B cell (primary cell): ENCODE data around the gene ATP8A2. TPM values are rescaled to one million over a fixed set of nuclear protein-coding genes. Genes with fewer than 3 reads are reported as not detected.

Experiments used
- ATAC-seq: fragments of 200-7000 bp; cut with Tn5 transposase; one replicate; pipeline ENCODE4 v1.10.0; 2021; ENCODE audit warnings: low read depth, mild to moderate bottlenecking, moderate number of reproducible peaks, moderate library complexity
- CTCF ChIA-PET: fragments of 350-600 bp; sonication (Branson Sonifier 250); formaldehyde crosslinking; loops from one replicate; lab custom pipeline; 2021; ENCODE audit warnings: antibody characterized with exemption, inconsistent platforms; lab: Charles Lee
- POLR2A ChIA-PET: fragments of 350-600 bp; sonication (Branson Sonifier 250); formaldehyde crosslinking; loops from one replicate; lab custom pipeline; 2021; ENCODE audit warnings: antibody characterized with exemption; lab: Charles Lee
- DNase-seq: peaks from one replicate; pipeline ENCODE4 v3.0.0; 2013
- H2AFZ ChIP-seq: 2 replicates; pipeline ENCODE4 v1.6.1; 2012; ENCODE audit warnings: mild to moderate bottlenecking, low read depth, low read length; ENCODE audit not compliant: insufficient read depth, poor library complexity, severe bottlenecking
- H3K27ac ChIP-seq, 2 donors: 1 replicate in 1 of 2; 2 replicates in 1 of 2; pipeline ENCODE4 v1.5.1; 2012 to 2013; ENCODE audit warnings: low read length in 2 of 2, mild to moderate bottlenecking in 2 of 2, moderate library complexity in 1 of 2
- H3K27me3 ChIP-seq, 4 experiments: fragments of 200-600 bp in 1 of 4; sonication (generic) in 1 of 4; replicated peaks in 1 of 4; 1 replicate in 2 of 4; 2 replicates in 2 of 4; pipeline versions ENCODE4 v1.6.1 to v1.7.0; 2013 to 2016; ENCODE audit warnings: low read length in 3 of 4, mild to moderate bottlenecking in 2 of 4, mixed read lengths in 1 of 4, moderate library complexity in 1 of 4; ENCODE audit not compliant: insufficient read depth in 4 of 4, control insufficient read depth in 3 of 4; ENCODE audit errors: control extremely low read depth in 1 of 4
- H3K36me3 ChIP-seq, 2 experiments: replicated peaks in 1 of 2; 1 replicate in 1 of 2; 2 replicates in 1 of 2; pipeline versions ENCODE4 v1.6.1 to v1.7.1; 2013; ENCODE audit warnings: low read length in 1 of 2; ENCODE audit not compliant: insufficient read depth in 2 of 2, control insufficient read depth in 1 of 2; ENCODE audit errors: control extremely low read depth in 1 of 2, extremely low read depth in 1 of 2
- H3K4me1 ChIP-seq, 2 donors: fragments of 200-600 bp in 1 of 2; sonication (generic) in 1 of 2; 1 replicate in 1 of 2; 2 replicates in 1 of 2; pipeline versions ENCODE4 v1.5.1 to v1.6.1; 2013 to 2017; ENCODE audit warnings: low read length in 2 of 2; ENCODE audit not compliant: control insufficient read depth in 2 of 2, insufficient read depth in 2 of 2
- H3K4me2 ChIP-seq: replicated peaks from 2 replicates; pipeline ENCODE3; 2012; ENCODE audit warnings: mild to moderate bottlenecking, low read depth, low read length; ENCODE audit not compliant: poor library complexity, severe bottlenecking
- H3K4me3 ChIP-seq, 5 experiments: fragments of 200-600 bp in 1 of 5; sonication (generic) in 1 of 5; 1 replicate in 3 of 5; 2 replicates in 2 of 5; pipeline versions ENCODE4 v1.5.1 to v1.7.0; 2011 to 2016; ENCODE audit warnings: low read length in 4 of 5, mild to moderate bottlenecking in 4 of 5, low read depth in 2 of 5, control low read depth in 1 of 5, moderate library complexity in 1 of 5; ENCODE audit not compliant: insufficient read depth in 1 of 5; ENCODE audit errors: control extremely low read depth in 1 of 5, extremely low read depth in 1 of 5
- H3K79me2 ChIP-seq: fragments of 200-600 bp; sonication (generic); one replicate; pipeline ENCODE4 v1.6.0; 2016; ENCODE audit warnings: low read length; ENCODE audit not compliant: control insufficient read depth, insufficient read depth
- H3K9ac ChIP-seq: fragments of 200-600 bp; sonication (generic); 2 replicates; pipeline ENCODE4 v1.6.1; 2017; ENCODE audit warnings: mild to moderate bottlenecking, low read length, moderate library complexity
- H3K9me3 ChIP-seq, 3 donors: one replicate each; pipeline versions ENCODE4 v1.6.1 to v1.7.1; 2013; ENCODE audit warnings: low read length in 2 of 3; ENCODE audit not compliant: control insufficient read depth in 2 of 3, insufficient read depth in 1 of 3; ENCODE audit errors: control extremely low read depth in 1 of 3
- H4K20me1 ChIP-seq: 2 replicates; pipeline ENCODE4 v1.6.0; 2012; ENCODE audit warnings: mild to moderate bottlenecking, low read length; ENCODE audit not compliant: insufficient read depth, control insufficient read depth, poor library complexity, severe bottlenecking
- H3K27ac Mint-ChIP-seq: one replicate; pipeline ENCODE4 v1.8.0; 2021; ENCODE audit warnings: mixed read lengths
- H3K27me3 Mint-ChIP-seq: one replicate; pipeline ENCODE4 v1.8.0; 2021; ENCODE audit warnings: mixed read lengths
- H3K4me1 Mint-ChIP-seq: one replicate; pipeline ENCODE4 v1.8.0; 2021; ENCODE audit warnings: mixed read lengths
- H3K4me3 Mint-ChIP-seq: one replicate; pipeline ENCODE4 v1.8.0; 2021; ENCODE audit warnings: mixed read lengths
- H3K9me3 Mint-ChIP-seq: one replicate; pipeline ENCODE4 v1.8.0; 2022; ENCODE audit warnings: mixed read lengths; ENCODE audit not compliant: insufficient read depth
- CTCF ChIP-seq: fragments of 200-600 bp; IDR thresholded peaks from one replicate; pipeline ENCODE4 v1.8.0; 2022; ENCODE audit warnings: antibody characterized with exemption, mild to moderate bottlenecking
- EZH2 ChIP-seq: IDR thresholded peaks from 2 replicates; pipeline ENCODE4 v1.6.1; 2012; ENCODE audit warnings: borderline replicate concordance, low read depth, mild to moderate bottlenecking, moderate library complexity, low read length; ENCODE audit not compliant: insufficient read depth, poor library complexity, severe bottlenecking
- WGBS: methylation state at CpG from one replicate; pipeline ENCODE4 v1.1.5; 2013; ENCODE audit warnings: missing lambda C conversion rate; ENCODE audit not compliant: insufficient coverage; 5-methylcytosine and 5-hydroxymethylcytosine counted together
- intact Hi-C: fragments of 100-400 bp; cut with micrococcal nuclease; formaldehyde crosslinking; loops from one replicate; pipeline ENCODE4 v1.10.0; 2022
- polyA plus RNA-seq: library from polyadenylated mRNA; depleted of rRNA; stranded (reverse); fragments of >200 nt; gene quantifications from 2 replicates; pipeline ENCODE4 v1.2.3, GENCODE V29; 2012
- total RNA-seq, 2 donors: library from RNA; stranded (reverse); fragments of 120-200 nt in 1 of 2; gene quantifications; 1 replicate in 1 of 2; 2 replicates in 1 of 2; pipeline versions ENCODE4 v1.2.3 to v1.2.4, GENCODE V29; 2013 to 2022

ATP8A2 gene
- total and polyA plus RNA-seq, 2 donors (not counting 1 experiment from before 2014, with no cell fraction given), result not detected

GRCh38 chr13:25632166-25632888 is 260.6 kb downstream of the ATP8A2 start:
- H3K4me3 Mint-ChIP-seq, result no peak overlapping the region
- no peak overlapping the region for H3K4me3 ChIP-seq
- intact Hi-C loops, result no loop called here
- 100% methylated on average over 2 of the region's 8 CpGs for WGBS
- no peaks in the 10 kb centered on the region for H3K4me1 Mint-ChIP-seq
- H3K27me3 ChIP-seq, result no peaks in the 10 kb centered on the region
- H3K79me2 ChIP-seq, result no peaks in the 10 kb centered on the region
- H3K4me1 ChIP-seq, result no peaks in the 10 kb centered on the region
- H3K27ac Mint-ChIP-seq, result no peak overlapping the region
- CTCF ChIA-PET, result interaction anchor here (0.6 kb wide), 1 partner anchor 373 kb away, joined by 3 read pairs; no protein-coding TSS in a partner anchor
- H3K9me3 Mint-ChIP-seq, result no peaks in the 10 kb centered on the region
- TF ChIP-seq CTCF, result no peak
- TF ChIP-seq EZH2, result no peak
- H3K27me3 Mint-ChIP-seq, result peaks cover 14% of the 10 kb centered on the region
- H3K36me3 ChIP-seq, result no peaks in the 10 kb centered on the region
- no peaks in the 10 kb centered on the region for H4K20me1 ChIP-seq
- no peak overlapping the region for H2AFZ ChIP-seq
- ATAC-seq (no peak), DNase-seq (no peak)
- H3K27ac ChIP-seq, result no peak overlapping the region
- no peak overlapping the region for H3K4me2 ChIP-seq
- no peaks in the 10 kb centered on the region for H3K9me3 ChIP-seq
- H3K9ac ChIP-seq, result no peak overlapping the region
- POLR2A ChIA-PET, result no interaction called here

DNA sequence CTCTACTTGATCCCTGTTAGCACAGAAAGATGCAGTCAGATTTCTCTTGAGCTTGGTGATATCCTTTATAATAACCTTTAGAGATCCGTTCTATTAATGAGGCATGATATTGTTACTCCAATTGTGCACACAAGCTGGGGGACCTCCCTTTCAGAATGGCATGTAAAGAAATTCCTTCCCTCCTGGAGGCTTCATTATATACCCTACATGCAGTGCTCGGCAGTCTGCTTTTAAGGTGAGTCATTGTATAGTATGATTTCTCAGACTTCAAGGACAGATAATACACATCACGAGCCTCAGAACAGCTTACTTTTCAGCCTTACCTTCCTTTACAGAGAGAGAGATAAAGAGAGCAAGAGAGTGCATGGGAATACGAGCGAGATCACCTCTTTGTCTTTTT is 261.3 kb downstream of the ATP8A2 start:
- Mint-ChIP-seq H3K27ac (no peak overlapping the region), H3K4me1 (no peaks in the 10 kb centered on the region), H3K4me3 (no peak overlapping the region), H3K27me3 (peaks cover 14% of the 10 kb centered on the region), H3K9me3 (no peaks in the 10 kb centered on the region)
- ATAC-seq (no peak), DNase-seq (no peak)
- Histone ChIP-seq H3K36me3 (no peaks in the 10 kb centered on the region), H3K27me3 (no peaks in the 10 kb centered on the region), H4K20me1 (no peaks in the 10 kb centered on the region), H3K9me3 (no peaks in the 10 kb centered on the region), H2AFZ (no peak overlapping the region), H3K79me2 (no peaks in the 10 kb centered on the region), H3K4me3 (no peak overlapping the region), H3K4me2 (no peak overlapping the region), H3K9ac (no peak overlapping the region), H3K4me1 (no peaks in the 10 kb centered on the region), H3K27ac (no peak overlapping the region)
- no CpG with 5 or more reads among the region's 5 CpGs for WGBS
- ChIA-PET CTCF (interaction anchor here (0.6 kb wide), 1 partner anchor 372 kb away, joined by 3 read pairs; no protein-coding TSS in a partner anchor), POLR2A (no interaction called here)
- intact Hi-C loops, result no loop called here
- no peak for TF ChIP-seq EZH2
- no peak for TF ChIP-seq CTCF
